BLaER1 (cell line): Measurements from ENCODE around the gene SAT2.

ENCODE experiments used
- H3K27ac ChIP-seq: shearing (Covaris generic); formaldehyde crosslinking; 2 replicates; pipeline ENCODE4 v1.8.1; 2022
- H3K27me3 ChIP-seq: shearing (Covaris generic); formaldehyde crosslinking; 2 replicates; pipeline ENCODE4 v1.8.1; 2022
- H3K36me3 ChIP-seq: shearing (Covaris generic); formaldehyde crosslinking; 2 replicates; pipeline ENCODE4 v1.8.1; 2022
- H3K4me1 ChIP-seq: shearing (Covaris generic); formaldehyde crosslinking; 2 replicates; pipeline ENCODE4 v1.8.1; 2022
- H3K4me2 ChIP-seq: shearing (Covaris generic); formaldehyde crosslinking; 2 replicates; pipeline ENCODE4 v1.8.1; 2022
- H3K4me3 ChIP-seq: shearing (Covaris generic); formaldehyde crosslinking; 2 replicates; pipeline ENCODE4 v1.8.1; 2022
- H3K9ac ChIP-seq: shearing (Covaris generic); formaldehyde crosslinking; 2 replicates; pipeline ENCODE4 v1.8.1; 2022
- H3K9me3 ChIP-seq: shearing (Covaris generic); formaldehyde crosslinking; 2 replicates; pipeline ENCODE4 v1.8.1; 2022
- H4K20me1 ChIP-seq: shearing (Covaris generic); formaldehyde crosslinking; 2 replicates; pipeline ENCODE4 v1.8.1; 2022
- Cebpa-rat ChIP-seq: shearing (Covaris generic); IDR thresholded peaks from 2 replicates; pipeline ENCODE4 v1.8.1; 2022

The SAT2 gene

GRCh38 chr17:7586673-7587419, 40.8 kb downstream of the SAT2 start:
- peaks cover 13% of the 10 kb centered on the region; the same call in 1 of the 2 replicates for H4K20me1 ChIP-seq
- peaks cover 51% of the 10 kb centered on the region for H3K4me1 ChIP-seq
- TF ChIP-seq Cebpa-rat: no peak
- no peak overlapping the region for H3K4me3 ChIP-seq
- peak overlapping the region; percentile 25; the same call in 1 of the 2 replicates for H3K4me2 ChIP-seq
- no peaks in the 10 kb centered on the region for H3K9me3 ChIP-seq
- peaks cover 53% of the 10 kb centered on the region for H3K36me3 ChIP-seq
- no peaks in the 10 kb centered on the region for H3K27me3 ChIP-seq
- H3K27ac ChIP-seq: peak overlapping the region; percentile 28; the same call in 1 of the 2 replicates
- H3K9ac ChIP-seq: peak overlapping the region; percentile 26

GRCh38 chr17:7583253-7584109, 44.1 kb downstream of the SAT2 start, which contains the start of gene MPDU1:
MPDU1 (plus strand) TSS chr17:7583852; CDS start chr17:7583863, 11 bp downstream.
- Histone ChIP-seq H3K4me2 (peak within 1 kb of the TSS; percentile 98), H3K27me3 (no peaks in the 10 kb centered on the region), H3K9me3 (no peaks in the 10 kb centered on the region), H3K4me3 (peak within 1 kb of the TSS; percentile 70), H4K20me1 (peaks cover 20% of the 10 kb centered on the region), H3K9ac (peak within 1 kb of the TSS; percentile 95), H3K4me1 (peaks cover 77% of the 10 kb centered on the region), H3K27ac (peak within 1 kb of the TSS; percentile 96), H3K36me3 (peaks cover 49% of the 10 kb centered on the region)
- no peak for TF ChIP-seq Cebpa-rat

- H3K27ac ChIP-seq: peak overlapping the region; percentile 96
- H3K9ac ChIP-seq: peak overlapping the region; percentile 95
- peak overlapping the region; percentile 70 for H3K4me3 ChIP-seq
- H3K9me3 ChIP-seq: no peaks in the 10 kb centered on the region
- TF ChIP-seq Cebpa-rat: no peak
- H4K20me1 ChIP-seq: peaks cover 29% of the 10 kb centered on the region
- peaks cover 82% of the 10 kb centered on the region for H3K4me1 ChIP-seq
- H3K27me3 ChIP-seq: no peaks in the 10 kb centered on the region
- H3K4me2 ChIP-seq: peak overlapping the region; percentile 98
- peaks cover 49% of the 10 kb centered on the region for H3K36me3 ChIP-seq
Measured at GRCh38 chr17:7582396-7583252, 45.0 kb downstream of the SAT2 start.

- Histone ChIP-seq H3K27me3 (no peaks in the 10 kb centered on the region), H3K4me1 (peaks cover 89% of the 10 kb centered on the region), H3K4me3 (no peak overlapping the region; the same call in 1 of the 2 replicates), H3K27ac (peak overlapping the region; percentile 96), H3K4me2 (peak overlapping the region; percentile 98), H4K20me1 (peaks cover 46% of the 10 kb centered on the region), H3K9ac (peak overlapping the region; percentile 95), H3K36me3 (peaks cover 51% of the 10 kb centered on the region), H3K9me3 (no peaks in the 10 kb centered on the region)
- TF ChIP-seq Cebpa-rat: no peak
Measured at GRCh38 chr17:7580604-7581575, 46.7 kb downstream of the SAT2 start.

- Histone ChIP-seq H3K27ac (peak overlapping the region; percentile 96), H3K4me3 (no peak overlapping the region)
Measured at GRCh38 chr17:7579834-7580603, 47.6 kb downstream of the SAT2 start.

GRCh38 chr17:7579001-7579833, 48.4 kb downstream of the SAT2 start, which contains the start of gene CD68:
CD68 (plus strand) TSS chr17:7579638; CDS start chr17:7579678, 40 bp downstream.
- H3K36me3 ChIP-seq: peaks cover 63% of the 10 kb centered on the region
- H3K9me3 ChIP-seq: no peaks in the 10 kb centered on the region
- H3K27me3 ChIP-seq: no peaks in the 10 kb centered on the region
- H4K20me1 ChIP-seq: peaks cover 63% of the 10 kb centered on the region
- H3K27ac ChIP-seq: peak within 1 kb of the TSS; percentile 96
- H3K4me3 ChIP-seq: no peak within 1 kb of the TSS
- peaks cover 93% of the 10 kb centered on the region for H3K4me1 ChIP-seq
- peak within 1 kb of the TSS; percentile 95 for H3K9ac ChIP-seq
- H3K4me2 ChIP-seq: peak within 1 kb of the TSS; percentile 98
- TF ChIP-seq Cebpa-rat: peak; percentile 76

More at GRCh38 chr17:7579834-7580603, 47.6 kb downstream of the SAT2 start:
- Histone ChIP-seq H4K20me1 (peaks cover 55% of the 10 kb centered on the region), H3K9me3 (no peaks in the 10 kb centered on the region), H3K9ac (peak overlapping the region; percentile 95), H3K36me3 (peaks cover 55% of the 10 kb centered on the region), H3K4me2 (peak overlapping the region; percentile 98), H3K27me3 (no peaks in the 10 kb centered on the region), H3K4me1 (peaks cover 93% of the 10 kb centered on the region)
- TF ChIP-seq Cebpa-rat: no peak
